Midbrain (tissue), 1 donor: ENCODE results near the gene ANKRD65.
A peak's percentile ranks its signal among the peaks of the same experiment; 100 is the strongest.
"Not testable (repeated sequence)": the region's sequence is repeated elsewhere in the genome, so short reads cannot be mapped to it uniquely, and the experiment has no call there.

Source experiments
- DNase-seq: peaks from one replicate; lab custom pipeline; 2025; lab: John Stamatoyannopoulos, UW

Gene ANKRD65

DNA sequence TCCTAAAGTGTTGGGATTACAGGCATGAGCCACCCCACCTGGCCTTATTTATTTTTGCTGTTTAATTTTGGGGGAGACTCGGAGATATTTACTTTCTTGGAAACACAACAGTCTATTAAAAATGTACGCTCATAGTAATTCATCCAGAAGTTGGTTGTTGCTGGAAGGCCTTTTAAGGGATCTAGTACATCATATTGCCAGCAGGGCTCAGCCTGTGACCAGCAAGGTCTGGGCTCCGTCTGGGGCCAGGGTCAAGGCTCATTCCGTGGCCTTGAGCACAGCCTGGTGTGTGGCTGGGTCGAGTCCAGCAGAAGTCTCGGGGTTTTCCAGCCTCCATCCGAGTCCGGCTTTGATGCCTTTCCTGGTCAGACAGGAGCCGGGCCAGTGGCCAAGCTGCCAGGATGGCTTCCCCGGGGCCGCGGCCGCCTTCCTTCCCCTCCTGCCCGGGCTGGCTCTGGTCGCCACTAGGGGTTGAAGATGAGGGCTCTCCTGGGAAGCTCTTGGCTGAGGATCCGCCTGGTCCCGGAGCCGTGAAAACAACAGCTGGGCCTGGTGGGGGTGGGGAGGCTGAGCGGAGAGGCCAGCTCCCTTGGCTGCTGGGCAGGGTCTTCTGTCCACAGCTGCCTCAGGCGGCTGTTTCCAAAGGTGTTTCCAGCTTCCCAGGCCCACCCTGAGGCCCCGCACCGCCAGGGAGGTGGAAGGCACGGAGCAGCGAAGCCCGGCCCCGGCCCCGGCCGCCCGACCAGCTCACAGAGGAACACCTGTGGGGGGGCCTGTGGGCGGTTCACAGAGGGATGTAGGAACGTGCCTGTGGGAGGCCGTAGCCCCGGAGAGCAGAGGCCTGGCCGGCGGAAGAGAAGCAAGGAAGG, 9.3 kb upstream of the ANKRD65 start:
- DNase-seq = peak; percentile 77

- no peak for DNase-seq
These were observed 8.6 kb upstream of the ANKRD65 start for GRCh38 chr1:1429671-1430073.

DNA sequence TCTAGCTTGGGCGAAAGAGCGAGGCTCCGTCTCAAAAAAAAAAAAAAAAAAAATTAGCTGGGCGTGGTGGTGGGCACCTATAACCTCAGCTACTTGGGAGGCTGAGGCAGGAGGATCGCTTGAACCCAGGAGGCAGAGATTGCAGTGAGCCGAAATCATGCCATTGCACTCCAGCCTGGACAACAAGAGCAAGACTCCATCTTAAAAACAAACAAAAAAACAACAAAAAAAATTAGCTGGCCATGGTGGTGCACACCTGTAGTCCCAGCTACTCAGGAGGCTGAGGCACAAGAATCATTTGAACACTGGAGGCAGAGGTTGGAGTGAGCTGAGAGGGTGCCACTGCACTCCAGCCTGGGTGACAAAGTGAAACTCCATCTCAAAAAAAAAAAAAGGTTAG, 7.9 kb upstream of the ANKRD65 start:
- not testable (repeated sequence) for DNase-seq

DNA sequence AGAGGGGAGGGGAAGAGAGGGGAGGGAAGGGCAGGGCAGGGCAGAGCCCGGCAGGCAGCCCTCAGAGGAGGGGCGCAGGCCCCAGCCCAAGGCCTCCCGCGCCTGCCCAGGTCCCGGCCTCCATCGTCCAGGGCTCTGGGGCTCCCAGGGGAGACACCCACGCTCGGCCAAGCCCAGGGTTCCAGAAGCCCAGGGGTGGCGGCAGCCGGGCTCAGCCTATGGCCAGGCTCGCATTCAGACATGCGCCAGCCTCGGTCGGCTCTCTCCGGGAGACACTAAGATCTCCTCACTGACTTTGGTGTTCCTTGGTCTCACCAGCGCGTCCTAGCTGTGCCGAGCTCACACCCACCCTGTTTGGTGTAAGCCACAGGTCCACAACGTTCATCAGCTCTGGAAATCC, 7.1 kb upstream of the ANKRD65 start:
- no peak for DNase-seq

GRCh38 chr1:1427820-1428148, 6.7 kb upstream of the ANKRD65 start:
- no peak for DNase-seq

DNA sequence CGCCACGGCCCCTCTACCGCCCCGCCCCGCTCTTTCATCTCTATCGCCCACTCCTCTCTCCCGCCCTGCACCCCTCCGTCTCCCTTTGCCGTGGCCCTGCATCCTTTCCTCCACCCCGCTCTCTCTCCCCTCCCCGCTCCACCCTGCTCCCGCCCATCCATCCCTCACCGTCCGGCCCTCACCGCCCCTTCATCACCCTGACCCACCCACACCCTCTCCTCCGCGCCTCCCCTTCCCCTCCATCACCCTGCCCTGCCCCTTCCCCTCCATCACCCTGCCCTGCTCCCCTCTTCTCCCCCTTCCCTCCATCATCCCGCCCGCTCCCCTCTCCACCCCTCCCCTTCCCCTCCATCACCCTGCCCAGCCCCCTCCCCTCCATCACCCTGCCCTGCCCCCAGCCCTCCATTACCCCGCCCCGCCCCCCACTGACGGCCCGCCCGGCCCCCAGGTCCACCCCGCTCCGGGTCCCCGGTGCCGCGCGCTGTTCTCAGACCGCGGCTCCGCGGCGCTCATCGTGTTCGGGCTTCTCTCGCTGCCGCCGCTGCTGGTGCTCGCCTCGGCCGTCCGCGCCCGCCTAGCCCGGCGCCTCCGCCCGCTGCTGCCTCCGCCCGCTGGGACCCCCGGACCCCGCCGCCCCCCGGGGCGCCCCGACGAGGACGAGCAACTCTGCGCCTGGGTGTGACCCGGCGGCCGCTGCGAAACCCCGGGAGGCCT, 6.2 kb upstream of the ANKRD65 start:
- DNase-seq = peak; percentile 48

DNA sequence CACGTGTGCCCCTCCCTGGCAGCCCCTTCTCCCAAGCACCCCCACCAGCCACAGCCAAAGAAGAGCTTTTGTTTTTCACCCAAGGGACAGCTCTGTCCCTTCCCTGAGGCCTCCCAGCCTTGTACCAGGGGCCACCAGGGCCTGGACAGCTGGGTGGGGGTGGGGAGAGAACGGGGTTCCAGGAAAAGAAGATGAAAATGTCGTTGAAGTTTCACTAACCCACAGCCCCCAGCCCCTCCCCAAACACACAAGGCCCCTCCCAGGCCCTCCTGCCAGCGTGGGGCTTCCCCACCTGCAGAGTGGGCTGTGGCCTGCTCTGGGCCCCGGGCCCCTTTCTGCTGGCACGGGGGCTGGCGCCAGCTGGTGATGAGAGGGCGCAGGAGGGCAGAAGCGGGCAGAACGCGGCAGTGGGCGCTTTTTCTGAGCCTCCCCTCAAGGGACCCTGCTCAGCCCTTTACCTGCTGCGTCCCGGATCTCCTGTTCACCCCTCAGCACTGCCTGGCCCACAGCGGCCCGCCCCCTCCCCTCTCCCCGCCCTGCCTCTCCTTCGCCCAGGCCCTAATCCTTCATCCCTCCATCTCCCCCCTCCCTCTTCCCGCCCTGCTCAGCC, 5.5 kb upstream of the ANKRD65 start:
- DNase-seq = peak; percentile 78

DNA sequence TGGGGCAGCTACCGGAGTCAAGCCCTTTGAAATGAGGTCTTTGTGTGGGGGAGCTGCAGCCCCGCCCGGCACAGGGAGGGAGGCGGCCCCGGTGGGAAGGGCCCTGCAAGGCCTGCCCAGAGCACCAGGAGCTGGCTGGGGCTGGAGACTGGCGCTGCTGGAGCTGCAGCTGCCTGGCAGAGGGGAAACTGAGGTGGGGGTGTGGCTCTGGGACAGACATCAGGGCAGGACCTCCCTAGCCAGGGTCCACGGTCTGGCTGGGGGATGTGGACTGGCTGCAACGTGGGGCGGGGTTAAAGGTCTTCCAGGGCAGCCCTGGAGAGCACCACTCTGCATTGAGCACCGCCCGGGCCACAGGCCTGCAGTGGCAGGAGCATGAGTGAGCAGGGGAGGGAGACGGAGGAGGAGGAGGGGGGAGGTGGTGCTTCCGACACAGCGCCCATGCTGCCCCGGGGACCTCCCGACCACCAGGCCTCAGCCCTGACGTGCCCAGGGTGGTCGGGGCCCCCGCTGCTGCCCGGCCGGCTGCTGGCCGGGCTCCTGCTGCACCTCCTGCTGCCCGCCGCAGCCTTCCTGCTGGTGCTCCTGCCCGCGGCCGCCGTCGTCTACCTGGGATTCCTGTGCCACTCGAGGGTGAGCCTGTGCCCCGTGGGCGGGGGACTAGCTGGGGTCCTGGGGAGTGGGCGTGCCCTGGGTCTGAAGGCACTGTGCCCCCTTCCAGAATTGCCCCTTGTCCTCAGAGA, 4.8 kb upstream of the ANKRD65 start:
- DNase-seq = peak; percentile 81

- DNase-seq = no peak
These were observed 4.3 kb upstream of the ANKRD65 start for GRCh38 chr1:1425426-1425752.

DNA sequence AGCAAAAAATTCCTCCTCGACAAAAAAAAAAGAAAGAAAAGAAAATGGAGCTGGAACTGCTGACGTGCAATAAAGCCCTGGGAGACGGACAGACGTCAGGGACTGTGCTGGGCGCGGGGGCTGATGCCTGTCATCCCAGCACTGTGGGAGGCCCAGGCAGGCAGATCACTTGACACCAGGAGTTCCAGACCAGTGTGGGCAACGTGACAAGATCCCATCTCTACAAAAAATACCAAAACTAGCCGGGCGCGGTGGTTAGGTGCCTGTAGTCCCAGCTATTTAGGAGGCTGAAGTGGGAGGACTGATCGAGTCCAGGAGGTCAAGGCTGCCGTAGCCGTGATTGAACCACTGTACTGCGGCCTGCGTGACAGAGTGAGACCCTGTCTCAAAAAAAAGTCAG, 3.6 kb upstream of the ANKRD65 start:
- DNase-seq = no peak

GRCh38 chr1:1423245-1423597, 2.1 kb upstream of the ANKRD65 start:
- DNase-seq = no peak

- DNase-seq = no peak
These were observed 1.6 kb upstream of the ANKRD65 start for GRCh38 chr1:1422465-1423244.

DNA sequence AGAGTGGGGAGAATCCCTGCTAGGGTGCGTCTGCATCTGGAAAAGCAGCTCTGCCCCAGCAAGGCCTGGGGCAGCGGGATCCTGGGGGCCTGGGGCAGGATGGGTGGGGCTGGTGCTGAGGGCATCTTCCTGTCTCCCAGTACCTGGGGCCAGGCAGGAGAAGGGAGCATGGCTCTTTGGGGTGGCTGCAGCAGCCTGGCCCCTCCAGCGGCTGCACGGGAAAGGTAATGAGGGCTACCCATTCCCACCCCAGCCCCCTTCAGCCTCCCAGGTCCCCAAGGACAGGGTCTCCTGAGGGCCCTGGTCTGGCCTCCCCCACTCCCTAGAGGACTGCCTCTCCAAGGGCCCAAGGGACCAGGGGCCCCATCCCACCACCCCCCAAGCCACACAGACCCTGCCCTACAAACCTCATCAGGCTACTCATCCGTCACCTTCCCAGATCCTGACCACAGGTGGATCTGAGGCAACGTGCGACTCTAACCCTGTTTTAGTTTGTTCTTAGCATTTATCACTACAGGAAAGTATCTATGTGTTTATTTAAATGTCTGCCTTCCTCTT, 910 bp upstream of the ANKRD65 start:
- DNase-seq = no peak

DNA sequence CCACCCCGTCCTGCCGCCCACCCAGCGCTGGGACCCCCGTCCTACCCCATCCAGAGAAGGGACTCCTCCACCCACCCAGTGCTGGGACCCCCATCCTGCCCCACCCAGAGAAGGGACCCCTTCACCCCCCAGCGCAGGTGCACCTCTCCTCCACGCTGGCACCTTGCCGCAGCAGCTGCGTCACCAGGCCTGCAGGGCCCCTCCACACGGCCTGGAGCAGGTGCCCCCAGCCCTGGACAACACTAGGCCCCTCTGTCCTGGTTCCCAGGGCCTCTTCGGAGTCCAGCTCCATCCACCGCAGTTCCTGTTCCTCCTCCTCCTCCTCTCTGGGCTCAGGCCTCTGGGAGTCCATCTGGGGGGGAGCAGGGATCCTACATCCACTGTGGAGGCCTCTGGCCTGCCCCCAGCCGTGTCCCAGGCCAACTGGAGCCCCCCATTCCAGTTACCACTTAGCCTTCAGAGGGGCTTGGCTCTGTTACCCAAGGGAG, 378 bp downstream of the ANKRD65 start:
- DNase-seq = no peak

GRCh38 chr1:1419813-1420653, 1.0 kb downstream of the ANKRD65 start:
- DNase-seq = peak; percentile 43

- no peak for DNase-seq
These were observed 1.7 kb downstream of the ANKRD65 start for GRCh38 chr1:1419363-1419812.

- DNase-seq = no peak
These were observed 2.4 kb downstream of the ANKRD65 start for GRCh38 chr1:1418464-1419362.

- not testable (repeated sequence) for DNase-seq
These were observed 3.1 kb downstream of the ANKRD65 start for GRCh38 chr1:1417825-1418463.

- not testable (repeated sequence) for DNase-seq
These were observed 3.7 kb downstream of the ANKRD65 start for GRCh38 chr1:1417396-1417795.
